Trophoblast cell (in vitro differentiated cells and primary cell): Measurements from ENCODE around the gene PITPNB.

Experiments used
- DNase-seq, 2 donors: peaks; one replicate each; pipeline ENCODE4 v3.0.0-alpha.2; 2016
- H2AFZ ChIP-seq: 2 replicates; pipeline ENCODE4 v1.6.1; 2013; ENCODE audit warnings: low read length, moderate library complexity, mild to moderate bottlenecking; ENCODE audit not compliant: insufficient read depth, poor library complexity
- H2AK5ac ChIP-seq: 2 replicates; pipeline ENCODE4 v1.6.1; 2013; ENCODE audit warnings: mild to moderate bottlenecking, low read length
- H2BK120ac ChIP-seq: 2 replicates; pipeline ENCODE4 v1.6.1; 2013; ENCODE audit warnings: low read length, mild to moderate bottlenecking, moderate library complexity; ENCODE audit not compliant: insufficient read depth, poor library complexity
- H2BK12ac ChIP-seq: 2 replicates; pipeline ENCODE4 v1.6.1; 2013; ENCODE audit warnings: mild to moderate bottlenecking, low read length, moderate library complexity
- H2BK5ac ChIP-seq: 2 replicates; pipeline ENCODE4 v1.6.1; 2013; ENCODE audit warnings: low read length, low read depth, moderate library complexity, mild to moderate bottlenecking; ENCODE audit not compliant: poor library complexity
- H3K14ac ChIP-seq: 2 replicates; pipeline ENCODE4 v1.6.1; 2013; ENCODE audit warnings: mild to moderate bottlenecking, low read length
- H3K18ac ChIP-seq: 2 replicates; pipeline ENCODE4 v1.6.1; 2013; ENCODE audit warnings: mild to moderate bottlenecking, low read length
- H3K23ac ChIP-seq: 2 replicates; pipeline ENCODE4 v1.6.1; 2013; ENCODE audit warnings: low read length
- H3K27ac ChIP-seq: 2 replicates; pipeline ENCODE4 v1.5.1; 2013; ENCODE audit warnings: low read depth, mild to moderate bottlenecking, inconsistent platforms, low read length, moderate library complexity
- H3K27me3 ChIP-seq: 2 replicates; pipeline ENCODE4 v1.6.1; 2013; ENCODE audit warnings: inconsistent platforms, mild to moderate bottlenecking, low read length, moderate library complexity; ENCODE audit not compliant: insufficient read depth
- H3K36me3 ChIP-seq, 2 experiments: 1 replicate in 1 of 2; 2 replicates in 1 of 2; pipeline ENCODE4 v1.6.1; 2013; ENCODE audit warnings: low read length in 2 of 2, mild to moderate bottlenecking in 2 of 2, moderate library complexity in 1 of 2; ENCODE audit not compliant: insufficient read depth in 2 of 2, control insufficient read depth in 1 of 2
- H3K4ac ChIP-seq: 2 replicates; pipeline ENCODE4 v1.6.1; 2013; ENCODE audit warnings: low read depth, mild to moderate bottlenecking, low read length, moderate library complexity
- H3K4me1 ChIP-seq, 2 experiments: 1 replicate in 1 of 2; 2 replicates in 1 of 2; pipeline ENCODE4 v1.6.1; 2013; ENCODE audit warnings: low read length in 2 of 2, mild to moderate bottlenecking in 2 of 2, moderate library complexity in 1 of 2; ENCODE audit not compliant: insufficient read depth in 2 of 2, control insufficient read depth in 1 of 2
- H3K4me2 ChIP-seq: 2 replicates; pipeline ENCODE4 v1.6.1; 2013; ENCODE audit warnings: inconsistent platforms, mild to moderate bottlenecking, low read length, moderate library complexity
- H3K4me3 ChIP-seq: 2 replicates; pipeline ENCODE4 v1.5.1; 2013; ENCODE audit warnings: mild to moderate bottlenecking, low read depth, low read length, inconsistent platforms
- H3K79me1 ChIP-seq: one replicate; pipeline ENCODE4 v1.6.1; 2013; ENCODE audit warnings: low read length
- H3K79me2 ChIP-seq: 2 replicates; pipeline ENCODE4 v1.6.1; 2013; ENCODE audit warnings: low read length, mild to moderate bottlenecking; ENCODE audit not compliant: control insufficient read depth, insufficient read depth, poor library complexity
- H3K9ac ChIP-seq: 2 replicates; pipeline ENCODE4 v1.6.1; 2013; ENCODE audit warnings: mild to moderate bottlenecking, low read length
- H3K9me3 ChIP-seq: 2 replicates; pipeline ENCODE4 v1.6.1; 2013; ENCODE audit warnings: low read depth, mild to moderate bottlenecking, control low read depth, inconsistent platforms, low read length; ENCODE audit not compliant: insufficient read depth
- H4K12ac ChIP-seq: 2 replicates; pipeline ENCODE4 v1.6.1; 2013; ENCODE audit warnings: low read depth, mild to moderate bottlenecking, low read length, moderate library complexity
- H4K8ac ChIP-seq: 2 replicates; pipeline ENCODE4 v1.6.1; 2013; ENCODE audit warnings: low read depth, mild to moderate bottlenecking, low read length, moderate library complexity
- H4K91ac ChIP-seq: one replicate; pipeline ENCODE4 v1.6.1; 2013; ENCODE audit warnings: low read depth, mild to moderate bottlenecking, low read length, moderate library complexity
- WGBS: extraction: QIAGEN DNeasy Blood & Tissue Kit; methylation state at CpG from one replicate; pipeline ENCODE4 v1.1.7; 2013; ENCODE audit warnings: missing lambda C conversion rate; ENCODE audit not compliant: insufficient read length, insufficient coverage; ENCODE audit errors: extremely low coverage; 5-methylcytosine and 5-hydroxymethylcytosine counted together

The PITPNB gene

DNA sequence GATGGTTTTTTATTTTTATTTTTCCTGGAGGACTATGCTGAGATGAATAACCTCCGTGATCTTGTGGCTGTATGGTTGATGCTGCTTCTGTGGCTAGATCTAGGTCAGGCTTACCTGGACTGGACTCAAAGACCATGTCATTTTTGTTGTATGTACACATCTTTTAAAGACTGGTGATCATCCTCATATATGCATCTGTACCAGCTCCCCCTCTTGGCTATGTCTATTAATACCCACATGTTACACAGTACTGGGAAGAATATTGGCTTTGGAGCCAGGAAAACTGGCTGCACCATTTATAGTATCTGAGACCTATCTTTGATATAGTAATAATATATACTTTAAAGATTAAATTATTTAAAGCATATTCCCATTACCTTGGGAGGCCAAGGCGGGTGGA, 18.4 kb upstream of the PITPNB start:
- Histone ChIP-seq H3K9me3 (no peaks in the 10 kb centered on the region), H3K23ac (no peak overlapping the region), H2BK120ac (no peak overlapping the region), H3K4me3 (no peak overlapping the region), H2AFZ (no peak overlapping the region), H3K79me2 (no peaks in the 10 kb centered on the region), H3K27me3 (no peaks in the 10 kb centered on the region), H2AK5ac (no peak overlapping the region), H4K91ac (no peak overlapping the region), H3K4me1 (no peaks in the 10 kb centered on the region), H4K8ac (no peak overlapping the region), H3K9ac (no peak overlapping the region), H3K4ac (no peak overlapping the region), H4K12ac (no peak overlapping the region), H2BK12ac (no peak overlapping the region), H3K18ac (no peak overlapping the region), H3K4me2 (no peak overlapping the region), H3K14ac (no peak overlapping the region), H3K36me3 (peaks cover 0 to 4% of the 10 kb centered on the region in 2 experiments), H3K27ac (no peak overlapping the region), H2BK5ac (no peak overlapping the region), H3K79me1 (no peaks in the 10 kb centered on the region)
- DNase-seq, result no peak
- no CpG with 5 or more reads among the region's 2 CpGs for WGBS

DNA sequence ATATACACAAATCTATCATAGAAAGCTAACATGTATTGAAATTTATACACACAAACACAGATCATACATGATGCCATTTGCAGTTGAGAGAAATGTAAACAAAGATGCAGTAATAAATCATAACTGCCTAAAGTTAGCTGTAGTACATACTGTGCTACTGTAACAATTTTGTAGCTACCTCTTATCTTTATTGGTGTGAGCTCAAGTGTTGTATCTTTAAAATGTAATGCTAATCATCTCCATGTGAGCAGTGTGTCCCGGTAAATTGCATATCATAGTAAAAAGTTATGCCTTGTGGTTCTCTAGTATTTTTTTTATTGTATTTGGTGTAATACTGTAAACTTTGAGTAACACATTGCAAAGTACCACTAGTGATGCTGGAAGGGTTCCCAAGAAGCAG, 16.8 kb upstream of the PITPNB start:
- H2AFZ ChIP-seq, result no peak overlapping the region
- no peak overlapping the region for H3K27ac ChIP-seq
- H2BK120ac ChIP-seq, result no peak overlapping the region
- H4K91ac ChIP-seq, result no peak overlapping the region
- H3K14ac ChIP-seq, result no peak overlapping the region
- no peaks in the 10 kb centered on the region for H3K79me2 ChIP-seq
- H3K4me2 ChIP-seq, result no peak overlapping the region
- H4K8ac ChIP-seq, result no peak overlapping the region
- H3K23ac ChIP-seq, result no peak overlapping the region
- no peak for DNase-seq
- no peak overlapping the region for H2AK5ac ChIP-seq
- no peak overlapping the region for H3K4me3 ChIP-seq
- no CpG with 5 or more reads among the region's 1 CpG for WGBS
- no peak overlapping the region for H3K18ac ChIP-seq
- no peaks in the 10 kb centered on the region for H3K9me3 ChIP-seq
- no peak overlapping the region for H4K12ac ChIP-seq
- no peak overlapping the region for H2BK5ac ChIP-seq
- H3K36me3 ChIP-seq, result peaks cover 0 to 4% of the 10 kb centered on the region in 2 experiments
- no peak overlapping the region for H3K4ac ChIP-seq
- no peak overlapping the region for H2BK12ac ChIP-seq
- no peak overlapping the region for H3K9ac ChIP-seq
- no peaks in the 10 kb centered on the region for H3K27me3 ChIP-seq
- no peaks in the 10 kb centered on the region for H3K79me1 ChIP-seq
- H3K4me1 ChIP-seq, result no peaks in the 10 kb centered on the region

DNA sequence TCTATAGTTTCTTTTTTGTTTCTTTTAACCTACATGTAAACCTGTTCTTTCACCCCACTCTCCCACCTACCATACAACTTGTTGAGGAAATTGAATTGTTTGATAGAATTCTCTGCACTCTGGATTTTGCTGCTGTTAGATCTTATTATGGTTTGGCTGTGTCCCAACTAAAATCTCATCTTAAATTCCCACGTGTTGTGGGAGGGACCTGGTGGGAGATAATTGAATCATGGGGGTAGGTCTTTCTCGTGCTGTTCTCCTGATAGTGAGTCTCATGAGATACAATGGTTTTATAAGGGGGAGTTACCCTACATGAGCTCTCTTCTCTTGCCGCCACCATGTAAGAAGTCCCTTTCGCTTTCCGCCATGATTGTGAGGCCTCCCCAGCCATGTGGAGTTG, 15.0 kb upstream of the PITPNB start:
- Histone ChIP-seq H2BK12ac (no peak overlapping the region), H3K14ac (no peak overlapping the region), H3K9ac (no peak overlapping the region), H3K9me3 (no peaks in the 10 kb centered on the region), H3K27me3 (no peaks in the 10 kb centered on the region), H3K23ac (no peak overlapping the region), H2BK120ac (no peak overlapping the region), H3K4me1 (peaks cover 0 to 4% of the 10 kb centered on the region in 2 experiments), H3K4me2 (no peak overlapping the region), H3K36me3 (peaks cover 0 to 4% of the 10 kb centered on the region in 2 experiments), H3K18ac (no peak overlapping the region), H3K79me2 (no peaks in the 10 kb centered on the region), H3K27ac (no peak overlapping the region), H3K4me3 (no peak overlapping the region), H3K4ac (no peak overlapping the region), H2AFZ (no peak overlapping the region), H4K12ac (no peak overlapping the region), H2BK5ac (no peak overlapping the region), H4K91ac (no peak overlapping the region), H3K79me1 (no peaks in the 10 kb centered on the region), H4K8ac (no peak overlapping the region), H2AK5ac (no peak overlapping the region)
- DNase-seq, result no peak
- WGBS, result no CpG with 5 or more reads among the region's 5 CpGs

DNA sequence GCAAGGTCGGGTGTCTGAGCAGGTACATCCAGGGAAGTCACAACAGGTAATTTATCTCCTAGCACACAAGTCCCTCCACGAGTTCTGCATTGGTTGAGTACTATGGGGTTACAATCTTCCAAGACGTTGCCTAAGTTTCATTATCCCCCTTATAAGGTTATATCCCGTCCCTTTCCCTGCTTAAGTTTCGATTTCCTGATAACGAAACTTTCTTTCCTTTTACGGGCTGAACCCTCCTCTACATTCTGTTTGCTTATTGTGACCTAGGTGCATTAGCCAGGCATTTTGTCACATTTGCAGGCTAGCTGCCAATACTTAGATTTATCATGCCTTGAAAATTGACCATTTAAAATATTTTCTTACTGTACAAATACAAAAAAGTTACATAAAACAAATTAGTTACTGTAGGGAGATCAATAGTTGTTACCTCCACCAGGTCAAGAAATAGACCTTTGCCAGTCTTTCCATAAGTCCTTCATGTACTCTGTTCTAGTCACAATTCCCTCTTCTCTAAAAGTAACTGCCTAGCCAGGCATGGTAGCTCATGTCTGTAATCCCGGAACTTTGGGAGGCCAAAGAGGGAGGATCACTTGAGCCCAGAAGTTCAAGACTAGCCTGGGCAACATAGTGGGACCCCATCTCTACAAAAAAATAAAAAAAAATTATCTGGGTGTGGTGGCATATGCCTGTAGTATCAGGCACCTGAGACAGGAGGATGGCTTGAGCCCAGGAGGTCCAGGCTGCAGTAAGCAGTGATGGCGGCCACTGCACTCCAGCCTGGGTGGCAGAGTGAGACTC, 14.3 kb upstream of the PITPNB start:
- Histone ChIP-seq H3K4me2 (no peak overlapping the region), H3K4ac (no peak overlapping the region), H3K27me3 (no peaks in the 10 kb centered on the region), H3K79me2 (no peaks in the 10 kb centered on the region), H4K91ac (no peak overlapping the region), H3K4me1 (peaks cover 0 to 4% of the 10 kb centered on the region in 2 experiments), H3K14ac (no peak overlapping the region), H2BK5ac (no peak overlapping the region), H4K12ac (no peak overlapping the region), H3K4me3 (no peak overlapping the region), H3K27ac (no peak overlapping the region), H2AK5ac (no peak overlapping the region), H3K23ac (no peak overlapping the region), H3K9ac (no peak overlapping the region), H3K36me3 (no peaks in the 10 kb centered on the region), H4K8ac (no peak overlapping the region), H3K9me3 (no peaks in the 10 kb centered on the region), H3K79me1 (no peaks in the 10 kb centered on the region), H2BK12ac (no peak overlapping the region), H3K18ac (no peak overlapping the region), H2AFZ (no peak overlapping the region), H2BK120ac (no peak overlapping the region)
- WGBS, result no CpG with 5 or more reads among the region's 9 CpGs
- DNase-seq, result no peak
